ENCODE data around the gene SUN3.
"Not testable (repeated sequence)": the region's sequence is repeated elsewhere in the genome, so short reads cannot be mapped to it uniquely, and the experiment has no call there.

The SUN3 gene

DNA sequence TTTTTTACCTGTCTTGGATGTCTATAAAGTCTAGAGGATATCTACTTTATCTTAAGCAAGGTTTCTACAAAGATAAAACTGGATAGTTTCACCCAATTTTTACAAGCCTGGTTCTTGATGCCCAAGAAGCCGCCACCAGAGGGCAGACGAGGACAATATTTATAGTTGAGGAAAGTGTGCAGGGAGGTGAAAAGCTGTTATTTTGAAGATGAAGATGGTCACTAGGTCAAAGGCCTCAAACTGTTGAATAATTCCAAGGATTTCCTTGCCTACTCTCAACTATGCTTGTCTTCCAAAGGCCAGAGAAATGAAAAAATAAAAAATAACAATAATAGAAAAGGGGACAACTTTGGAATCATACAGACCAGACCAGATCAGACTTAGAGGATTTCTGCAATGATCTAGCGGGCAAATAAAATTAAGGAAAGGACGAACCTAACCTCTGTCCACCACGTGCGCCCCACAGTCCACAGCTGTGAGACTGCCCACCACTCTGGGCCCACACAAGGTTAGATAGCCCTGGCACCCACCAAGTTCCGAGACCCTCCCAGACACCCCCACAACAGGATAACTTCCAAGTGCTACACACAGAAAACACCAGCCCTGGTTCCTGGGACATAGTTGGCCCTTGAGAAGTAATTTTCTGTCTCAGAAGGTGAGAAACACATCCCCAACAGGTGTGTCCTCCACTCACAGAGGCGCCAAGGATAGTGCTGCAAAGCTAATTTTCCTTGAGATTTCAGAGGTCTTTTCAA, 83.5 kb downstream of the SUN3 start:
- peak; percentile 42 to 60 for DNase-seq (ENCODE audit: low read depth in 2 of 2)

GRCh38 chr7:47944536-47945260, 84.2 kb downstream of the SUN3 start:
- DNase-seq (ENCODE audit: low read depth in 2 of 2) = no peak

DNA sequence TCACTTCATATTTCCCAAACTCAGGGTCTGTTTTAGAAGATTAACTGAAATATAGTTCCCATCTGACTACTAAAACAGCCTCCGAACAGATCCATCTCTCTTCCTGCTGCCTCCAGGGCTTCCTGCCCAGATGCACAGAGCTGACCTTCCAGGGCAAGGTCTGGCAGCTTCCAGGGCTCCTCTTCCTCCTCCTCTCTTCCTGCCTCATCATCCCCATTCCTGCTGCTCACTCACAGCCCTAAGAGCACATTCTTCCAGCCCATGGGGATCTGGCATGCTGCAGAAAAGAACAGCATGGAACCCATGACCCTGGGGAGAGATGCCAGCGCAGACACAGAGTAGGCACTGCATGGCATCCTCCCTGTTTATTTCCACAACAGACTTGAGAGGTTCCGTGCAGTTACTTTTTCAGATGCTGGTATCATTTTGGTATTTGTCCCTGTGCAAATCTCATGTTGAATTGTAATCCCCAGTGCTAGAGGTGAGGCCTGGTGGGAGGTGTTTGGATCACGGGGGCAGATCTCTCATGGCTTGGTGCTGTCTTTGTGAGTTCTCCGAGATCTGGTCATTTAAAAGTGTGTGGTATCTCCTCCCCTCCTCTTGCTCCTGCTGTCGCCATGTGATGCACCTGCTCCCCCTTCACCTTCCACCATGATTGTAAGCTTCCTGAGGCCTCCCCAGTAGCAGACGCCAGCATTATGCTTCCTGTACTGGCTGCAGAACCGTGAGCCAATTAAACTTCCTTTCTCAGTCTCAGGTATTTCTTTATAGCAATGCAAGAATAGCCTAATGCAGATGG, 85.0 kb downstream of the SUN3 start:
- no peak for DNase-seq (ENCODE audit: low read depth in 2 of 2)

- not testable (repeated sequence) for DNase-seq (ENCODE audit: low read depth in 2 of 2)
Measured at GRCh38 chr7:47942651-47943050, 86.3 kb downstream of the SUN3 start.

DNA sequence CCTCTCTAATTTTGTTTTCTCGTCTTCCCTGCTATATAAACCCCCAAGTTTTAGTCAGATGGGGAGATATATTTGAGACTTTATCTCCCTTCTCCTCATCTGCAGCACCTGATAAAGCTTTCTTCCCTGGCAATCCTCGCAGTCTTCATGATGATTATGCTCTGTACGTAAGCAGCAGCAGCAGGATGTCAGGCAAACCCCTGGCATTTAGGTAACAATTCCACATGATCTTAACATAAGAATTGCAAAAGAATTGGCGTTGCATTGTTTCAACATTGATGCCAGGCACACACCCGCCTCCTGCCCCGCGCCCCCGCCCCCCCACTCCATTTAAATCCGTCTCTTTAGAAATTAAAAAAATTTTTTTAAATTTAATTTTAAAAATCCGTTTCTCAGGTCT, 86.8 kb downstream of the SUN3 start:
- no peak for DNase-seq (ENCODE audit: low read depth in 2 of 2)

GRCh38 chr7:47941136-47941844, 87.6 kb downstream of the SUN3 start:
- no peak for DNase-seq (ENCODE audit: low read depth in 2 of 2)

DNA sequence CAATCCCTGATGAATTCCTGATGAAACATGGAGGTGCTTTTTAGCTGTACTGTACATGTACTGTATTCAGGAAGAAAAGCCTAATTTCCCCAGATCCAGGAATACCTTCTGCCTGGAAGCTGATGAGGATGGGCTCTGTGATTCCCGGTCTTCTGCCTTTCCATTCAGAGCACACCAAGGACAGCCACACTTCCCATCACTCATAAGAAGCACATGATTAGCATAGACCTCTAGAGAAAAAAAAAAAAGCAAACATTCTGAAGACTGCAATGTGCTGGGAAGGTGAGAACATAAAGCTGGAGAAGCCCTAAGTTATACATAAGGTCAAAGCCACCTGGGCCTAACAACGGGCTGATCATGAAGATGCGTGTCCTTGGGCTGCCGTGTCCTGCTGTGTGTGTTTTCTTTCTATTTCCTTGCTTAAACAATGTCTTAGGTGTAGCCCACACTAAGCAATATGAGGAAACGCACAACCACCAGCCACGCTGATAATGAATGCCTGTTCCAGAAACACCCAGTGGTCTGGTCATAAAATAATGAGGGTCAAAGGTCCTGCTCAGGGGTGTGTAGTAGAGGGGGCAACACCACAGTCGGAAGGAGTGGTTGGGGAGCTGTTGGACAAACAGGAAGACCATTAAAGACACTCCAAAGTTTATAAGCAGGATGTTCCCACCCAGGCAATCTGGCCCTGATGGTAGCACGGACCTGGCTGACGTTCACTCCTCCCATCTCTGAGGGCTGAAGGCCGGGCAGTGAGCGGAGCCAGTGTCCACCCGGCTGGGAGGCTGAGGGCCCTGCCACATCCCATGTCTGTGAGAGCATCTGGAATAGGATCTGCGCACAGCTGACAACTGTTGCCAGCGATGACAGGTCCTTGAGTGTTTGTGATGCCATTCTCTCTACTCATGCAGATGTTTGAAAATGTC, 88.6 kb downstream of the SUN3 start:
- no peak for DNase-seq (ENCODE audit: low read depth in 2 of 2)

DNA sequence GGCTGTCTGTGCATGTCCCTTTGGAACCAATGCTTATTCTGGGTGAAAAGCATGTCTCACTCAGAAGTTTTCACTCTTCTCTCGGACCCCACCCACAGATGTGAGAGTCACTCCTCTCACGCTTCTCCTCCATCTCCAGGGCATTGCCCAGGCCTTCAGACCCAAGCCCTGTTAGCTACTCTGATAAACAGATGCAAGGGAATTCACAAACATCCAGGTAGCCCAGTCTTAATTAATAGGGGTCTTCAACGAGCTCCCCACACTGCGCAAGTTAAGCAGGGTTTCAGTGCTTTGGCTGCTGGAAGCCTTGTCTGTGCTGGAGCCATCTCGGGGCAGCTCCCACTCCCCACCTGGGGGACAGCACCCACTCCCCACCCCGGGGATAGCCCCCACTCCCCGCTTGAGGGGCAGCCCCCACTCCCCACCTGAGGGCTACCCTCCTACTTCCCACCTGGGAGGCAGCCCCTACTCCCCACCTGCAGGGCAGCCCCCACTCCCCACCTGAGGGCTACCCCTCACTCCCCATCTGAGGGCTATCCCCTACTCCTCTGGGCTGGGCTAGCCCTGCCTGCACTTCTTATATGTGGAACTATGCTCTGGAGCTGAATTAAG, 89.4 kb downstream of the SUN3 start:
- DNase-seq (ENCODE audit: low read depth in 2 of 2) = no peak

DNA sequence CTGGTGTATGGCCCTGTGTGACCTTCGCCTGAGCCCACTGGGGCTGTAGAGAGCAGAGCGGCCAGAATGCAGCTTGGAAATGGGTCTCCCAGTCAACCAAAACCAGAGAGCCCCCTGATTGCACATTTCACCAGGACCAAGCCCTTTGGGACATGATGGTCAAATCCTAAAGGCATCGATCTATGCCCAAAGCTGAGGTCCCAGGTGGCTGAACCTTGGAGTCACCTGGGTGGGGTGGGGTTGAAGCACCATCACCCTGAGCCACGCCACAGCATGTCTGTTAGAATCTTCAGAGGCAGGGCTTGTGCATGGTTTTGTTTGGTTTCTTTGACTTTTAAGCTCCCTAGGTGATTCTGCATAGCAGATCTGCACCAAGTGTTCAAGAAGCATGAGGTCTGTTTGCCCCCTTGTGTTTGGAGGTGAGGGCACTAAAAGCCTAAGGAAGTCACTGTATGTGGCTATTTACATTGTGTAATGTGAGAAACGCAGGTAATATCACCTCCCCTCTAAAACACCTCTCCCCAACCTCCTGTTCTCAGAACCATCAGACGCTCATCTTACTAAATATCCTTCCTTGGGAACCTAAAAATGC, 90.2 kb downstream of the SUN3 start:
- DNase-seq (ENCODE audit: low read depth in 2 of 2) = no peak

DNA sequence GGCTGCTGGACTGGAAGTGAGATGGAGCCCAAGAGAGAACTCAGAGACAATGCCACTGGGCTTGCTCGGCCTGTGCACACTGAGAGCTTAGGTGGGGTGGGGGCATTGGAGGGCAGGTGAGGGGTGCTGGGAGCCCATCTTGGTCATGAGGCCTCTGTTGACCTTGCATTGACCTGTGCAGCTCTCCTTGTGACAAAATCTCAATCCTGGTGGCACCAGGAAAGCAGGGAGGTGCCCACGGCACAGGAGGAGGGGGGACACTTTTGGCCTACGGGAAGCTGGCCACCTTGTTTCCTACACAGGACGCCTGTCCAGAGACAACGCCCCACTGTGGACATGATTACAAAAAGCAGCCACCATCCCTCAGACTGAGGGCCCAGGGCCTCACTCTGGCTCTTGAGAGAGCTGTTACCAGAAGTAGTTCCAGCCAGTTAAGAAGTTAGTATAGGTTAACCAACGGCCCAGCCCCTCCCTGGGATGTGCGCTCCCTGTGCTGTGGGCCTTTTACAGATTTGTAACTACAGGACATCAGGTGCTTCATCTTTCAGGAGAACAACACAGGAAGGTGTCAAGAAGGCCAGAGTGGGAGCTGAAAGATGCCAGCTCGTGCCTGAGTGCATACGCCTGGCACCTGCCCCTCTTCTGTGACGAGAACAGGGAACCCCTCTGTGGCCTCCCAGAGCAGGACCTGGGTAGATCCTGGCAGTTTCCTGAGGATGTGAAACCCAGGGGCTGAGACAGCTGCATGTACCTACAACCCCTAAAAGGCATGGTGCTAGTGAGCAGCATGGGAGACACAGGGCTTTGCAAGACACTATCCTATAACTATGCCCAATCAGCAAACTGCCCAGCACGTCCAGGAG, 91.0 kb downstream of the SUN3 start:
- no peak for DNase-seq (ENCODE audit: low read depth in 2 of 2)

Data from stimulated activated CD4-positive, alpha-beta T cell treated with anti-CD3 and anti-CD28 coated beads, Interleukin-15, amount 100 ng/mL, for 48 hours (primary cell).